SHP77 treated with DMSO at 0.1 percent for 48 hours (cell line): ENCODE measurements around the gene LCN12.

Experiments used
- DNase-seq: peaks from one replicate; lab custom pipeline; 2025; lab: John Stamatoyannopoulos, UW

Gene LCN12

DNA sequence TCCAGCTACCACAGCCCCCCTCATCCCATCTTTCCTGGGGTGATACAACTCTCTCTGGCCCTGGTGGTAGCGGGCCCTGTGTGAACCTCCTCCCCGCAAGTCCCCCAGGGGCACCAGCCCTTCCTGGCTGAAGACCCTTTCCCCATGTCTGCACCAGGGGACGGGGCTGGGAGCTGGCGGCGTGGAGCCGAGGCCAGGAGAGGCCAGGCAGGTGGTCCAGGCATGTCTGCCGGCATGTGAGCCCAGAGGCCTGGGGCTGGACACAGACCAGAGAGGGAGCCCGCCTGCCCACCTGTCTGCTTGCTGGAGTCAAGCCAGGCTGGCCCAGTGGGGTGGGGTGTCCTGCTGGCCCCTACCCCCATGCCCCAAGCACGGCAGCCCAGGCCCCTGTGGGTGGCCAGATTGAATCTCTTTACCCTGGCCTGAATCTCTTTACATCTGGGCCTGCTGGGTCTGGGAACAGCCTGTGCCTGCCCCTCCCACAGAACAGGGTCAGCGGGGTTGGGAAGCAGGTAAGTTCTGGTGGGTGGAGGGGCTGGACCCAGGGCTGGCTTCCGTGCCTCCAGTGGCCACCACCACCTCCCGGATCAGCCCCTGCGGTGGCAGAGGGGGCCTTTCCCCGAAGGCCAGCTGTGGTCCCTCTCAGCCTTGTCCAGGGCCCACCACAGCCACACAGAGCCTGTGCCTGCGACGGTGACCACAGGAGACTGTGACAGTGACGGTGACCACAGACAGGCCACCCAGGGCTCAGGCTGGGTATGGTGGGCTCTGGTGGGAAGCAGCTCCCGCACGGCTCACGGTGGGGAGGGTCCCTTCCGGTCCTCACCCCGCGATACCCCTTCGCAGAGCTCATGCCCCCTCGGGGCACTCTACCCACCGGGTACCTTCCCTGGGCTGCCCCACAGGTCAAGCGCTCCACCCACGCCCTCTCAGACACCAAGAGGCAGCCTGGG, 7.1 kb downstream of the LCN12 start:
- DNase-seq, result no peak

- no peak for DNase-seq
Observed at GRCh38 chr9:136960212-136960937, 8.3 kb downstream of the LCN12 start.

DNA sequence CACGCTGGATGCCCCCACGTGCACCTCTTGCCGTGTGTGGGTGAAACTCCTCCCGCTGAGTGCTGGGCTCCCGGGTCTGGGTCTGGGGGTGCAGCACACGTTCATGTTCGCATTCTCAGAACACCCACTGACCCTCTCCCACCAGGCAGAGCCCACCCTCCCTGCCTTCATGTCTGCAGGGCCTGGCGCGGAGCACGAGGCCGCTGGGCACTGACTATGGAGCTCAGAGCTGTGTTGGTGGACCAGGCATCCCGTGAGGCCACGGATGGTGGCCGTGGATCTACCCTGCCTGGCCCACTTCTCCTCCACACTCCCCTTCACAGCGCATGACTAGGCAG, 8.8 kb downstream of the LCN12 start:
- no peak for DNase-seq

- DNase-seq, result no peak
Observed at GRCh38 chr9:136961279-136962065, 9.4 kb downstream of the LCN12 start.

DNA sequence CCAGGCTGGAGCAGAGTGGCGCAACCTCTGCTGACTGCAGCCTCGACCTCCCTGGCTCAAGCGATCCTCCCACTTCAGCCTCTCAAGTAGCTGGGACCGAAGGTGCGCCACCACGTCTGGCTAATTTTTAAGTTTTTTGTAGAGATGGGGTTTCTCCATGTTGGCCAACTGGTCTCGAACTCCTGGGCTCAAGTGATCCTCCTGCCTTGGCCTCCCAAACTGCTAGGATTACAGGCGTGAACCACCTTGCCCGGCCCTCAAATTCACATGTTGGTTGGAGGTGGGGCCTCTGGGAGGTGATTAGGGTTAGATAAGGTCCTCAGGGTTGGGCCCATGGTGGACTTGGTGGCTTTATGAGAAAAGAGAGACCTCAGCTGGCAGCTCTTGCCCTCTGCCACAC, 10.1 kb downstream of the LCN12 start:
- DNase-seq, result no peak

- DNase-seq, result no peak
Observed at GRCh38 chr9:136962701-136963248, 10.7 kb downstream of the LCN12 start.

DNA sequence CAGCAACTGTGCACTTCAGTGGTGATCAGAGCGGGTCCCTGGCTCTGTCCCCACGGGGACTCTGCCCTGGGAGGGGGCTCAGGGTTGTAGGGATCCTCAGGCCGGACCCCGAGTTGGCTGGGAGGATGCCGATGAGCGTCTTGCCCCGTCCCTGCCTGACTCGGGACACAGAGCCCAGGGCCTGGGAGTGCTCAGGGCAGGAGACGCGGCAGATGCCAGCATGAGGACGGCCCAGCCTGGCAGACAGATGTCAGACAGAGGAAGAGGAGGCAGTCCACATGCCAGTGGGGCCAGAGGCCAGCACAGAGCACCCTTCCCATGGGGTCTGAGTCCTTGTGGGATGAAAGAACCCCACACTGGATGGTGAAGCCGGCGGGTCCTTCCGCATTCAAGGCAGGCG, 11.3 kb downstream of the LCN12 start:
- DNase-seq, result no peak

GRCh38 chr9:136963751-136964150, 11.7 kb downstream of the LCN12 start:
- no peak for DNase-seq

DNA sequence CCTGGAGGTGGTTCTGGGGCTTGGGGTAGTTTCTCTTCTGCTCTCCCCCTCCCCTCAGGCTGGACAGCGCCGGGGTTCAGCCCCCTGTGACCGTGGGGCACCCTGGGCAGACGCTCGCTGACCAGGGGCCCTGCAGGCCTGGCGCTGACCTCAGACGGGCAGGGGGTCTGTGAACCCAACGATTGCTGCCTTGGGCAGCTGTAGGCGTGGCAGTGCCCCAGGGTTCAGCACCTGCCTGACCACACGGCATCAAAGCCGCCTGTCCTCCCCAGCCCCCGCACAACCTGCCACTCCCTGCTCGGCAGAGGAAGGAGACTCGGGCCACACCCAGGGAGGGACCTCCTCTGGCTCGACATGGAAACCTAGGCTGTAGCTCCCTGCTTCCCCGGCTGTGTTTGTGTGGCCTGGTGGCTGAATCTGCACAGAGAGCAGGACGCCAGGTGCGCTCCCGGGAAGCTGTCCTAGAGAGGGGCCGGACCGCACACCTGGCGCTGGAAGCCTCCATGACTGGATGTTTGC, 12.2 kb downstream of the LCN12 start:
- no peak for DNase-seq

DNA sequence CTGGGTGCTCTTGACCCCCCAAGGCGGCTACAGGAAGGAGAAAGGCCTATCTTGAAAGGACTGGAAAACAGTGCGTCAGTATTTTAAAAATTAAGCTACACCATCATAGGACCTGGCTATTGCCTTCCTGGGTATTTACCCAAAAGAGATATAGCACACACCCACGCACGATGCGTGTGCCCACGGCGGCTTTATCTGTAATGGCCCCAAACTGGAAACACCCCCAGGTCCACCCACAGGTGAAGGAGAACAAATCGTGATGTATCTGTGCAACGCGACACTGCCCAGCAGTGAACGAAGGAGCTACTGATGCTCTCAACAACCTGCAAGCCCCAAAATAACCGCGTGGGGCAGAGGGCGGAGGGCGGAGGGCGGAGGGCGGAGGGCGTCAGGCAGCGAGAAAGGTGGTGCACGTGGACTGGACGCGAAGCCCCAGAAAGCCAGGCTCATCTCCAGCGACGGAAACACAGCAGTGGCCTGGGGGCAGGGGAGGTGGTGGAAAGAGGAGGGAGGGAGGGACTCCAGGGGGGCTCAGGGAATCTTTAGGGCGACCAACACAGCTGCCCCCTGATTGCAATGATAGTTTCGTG, 12.9 kb downstream of the LCN12 start:
- DNase-seq, result no peak

- DNase-seq, result no peak
Observed at GRCh38 chr9:136965771-136966484, 13.9 kb downstream of the LCN12 start.

GRCh38 chr9:136968333-136969127, 16.5 kb downstream of the LCN12 start:
- DNase-seq, result no peak

GRCh38 chr9:136969150-136969549, 17.1 kb downstream of the LCN12 start:
- no peak for DNase-seq

- no peak for DNase-seq
Observed at GRCh38 chr9:136969774-136970173, 17.7 kb downstream of the LCN12 start.

GRCh38 chr9:136970361-136970760, 18.3 kb downstream of the LCN12 start:
- DNase-seq, result no peak

DNA sequence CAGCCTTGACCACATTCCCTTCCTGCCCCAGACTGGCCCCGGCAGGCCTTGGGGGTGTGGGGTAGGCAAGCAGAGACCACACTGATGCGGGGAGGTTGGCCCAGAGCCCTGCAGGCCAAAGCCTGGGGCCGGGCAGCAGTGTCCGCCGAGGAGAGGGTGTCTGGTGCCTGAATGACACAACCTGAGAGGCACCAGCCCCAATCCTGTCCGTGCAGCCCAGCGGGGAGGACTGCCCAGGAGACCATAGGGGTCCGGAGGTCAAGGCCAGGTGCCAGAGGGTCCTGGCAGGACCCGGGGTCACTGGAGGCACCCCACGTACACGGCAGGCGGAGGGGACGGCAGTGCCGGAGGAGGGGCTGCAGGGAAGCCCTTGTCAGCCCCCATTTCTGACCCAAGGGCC, 19.7 kb downstream of the LCN12 start:
- no peak for DNase-seq

GRCh38 chr9:136972335-136972734, 20.3 kb downstream of the LCN12 start:
- DNase-seq, result no peak

- no peak for DNase-seq
Observed at GRCh38 chr9:136972743-136973142, 20.7 kb downstream of the LCN12 start.

DNA sequence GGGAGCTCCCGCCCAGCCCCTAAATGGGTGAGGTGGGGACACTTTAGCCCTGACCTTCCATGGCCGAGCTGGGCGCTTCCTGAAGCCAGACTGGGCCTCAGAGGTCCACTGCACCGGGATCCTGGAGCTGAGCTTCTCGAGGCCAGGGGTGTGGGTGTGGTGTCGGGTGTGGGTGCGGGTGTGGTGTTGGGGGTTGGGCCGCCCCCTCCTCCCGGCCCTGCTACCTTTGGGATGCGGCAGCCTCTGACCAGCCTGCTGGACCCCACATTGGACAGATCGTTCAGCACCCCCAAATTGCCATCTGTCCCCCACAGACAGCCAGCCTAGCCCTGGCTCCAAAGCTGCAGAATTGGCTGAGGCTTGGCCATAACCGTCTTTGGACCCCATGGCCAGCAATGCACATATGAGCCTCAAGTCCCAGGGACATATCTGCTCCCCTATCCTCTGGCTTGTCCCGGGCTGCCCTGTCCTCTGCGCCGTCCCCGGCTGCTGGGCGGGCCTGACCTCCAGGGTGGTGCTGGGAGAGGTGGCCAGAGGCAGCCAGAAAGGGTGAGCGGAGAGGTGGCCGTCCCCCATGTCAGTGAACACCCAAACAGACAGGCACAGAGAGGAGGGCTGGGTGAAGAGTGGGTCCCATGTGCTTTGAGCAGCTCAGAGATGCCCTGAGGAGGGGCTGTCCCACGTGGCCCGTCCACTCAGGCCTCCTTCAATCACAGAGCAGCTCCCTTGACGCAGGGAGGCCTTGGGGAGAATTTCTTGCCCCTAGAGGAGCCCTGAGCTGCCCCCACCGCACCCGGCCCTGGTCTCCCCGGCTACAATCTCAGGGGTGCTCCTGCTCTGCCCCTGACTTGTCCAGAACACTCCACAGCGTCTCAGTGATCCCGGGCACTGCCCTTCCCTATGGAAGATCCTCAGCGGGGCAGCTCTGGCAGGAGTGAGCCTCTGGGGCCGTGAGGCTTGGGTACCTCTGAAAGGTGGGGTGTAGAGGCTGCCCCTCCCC, 21.8 kb downstream of the LCN12 start:
- DNase-seq, result no peak
